ENCODE data around the gene ANKS1A.

ANKS1A gene

DNA sequence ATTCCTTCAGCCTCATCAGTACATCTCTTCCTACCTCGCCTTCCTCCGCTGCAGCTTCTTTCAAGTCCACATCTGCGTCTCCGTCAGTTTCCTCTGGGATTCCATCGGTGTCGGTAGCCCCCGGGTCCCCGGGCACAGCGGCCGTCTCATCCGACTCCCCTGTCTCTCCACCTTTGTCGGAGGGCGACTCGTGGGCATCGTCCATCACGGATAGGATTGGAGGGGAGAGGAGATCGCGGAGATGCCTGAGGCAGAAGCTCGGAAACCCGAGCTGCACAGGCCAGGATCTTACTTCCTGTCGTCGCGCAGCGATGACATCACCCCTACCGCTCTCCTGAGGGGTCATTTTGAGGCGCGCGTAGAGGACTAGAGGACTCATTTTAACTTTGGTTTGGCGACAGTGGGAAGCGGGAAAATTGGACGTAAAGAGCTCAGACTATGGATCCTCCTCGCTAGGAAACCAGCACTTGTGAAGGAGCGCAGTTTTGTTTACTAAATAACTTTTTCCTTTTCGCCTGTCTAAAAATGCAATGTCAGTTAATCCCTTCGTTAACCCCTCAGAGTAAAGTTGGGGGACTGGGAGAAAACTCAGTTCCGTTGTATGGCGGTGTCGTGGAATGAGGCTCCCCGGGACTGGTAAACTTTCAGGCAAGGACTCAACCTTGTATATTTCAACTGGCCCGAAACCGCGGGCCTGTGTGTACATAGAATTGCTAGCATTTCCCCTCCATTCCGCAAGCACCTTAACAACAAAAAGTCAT, 1.1 kb upstream of the ANKS1A start, which contains the start of gene TAF11 (continued):
- TF ChIP-seq, protein P1, sequence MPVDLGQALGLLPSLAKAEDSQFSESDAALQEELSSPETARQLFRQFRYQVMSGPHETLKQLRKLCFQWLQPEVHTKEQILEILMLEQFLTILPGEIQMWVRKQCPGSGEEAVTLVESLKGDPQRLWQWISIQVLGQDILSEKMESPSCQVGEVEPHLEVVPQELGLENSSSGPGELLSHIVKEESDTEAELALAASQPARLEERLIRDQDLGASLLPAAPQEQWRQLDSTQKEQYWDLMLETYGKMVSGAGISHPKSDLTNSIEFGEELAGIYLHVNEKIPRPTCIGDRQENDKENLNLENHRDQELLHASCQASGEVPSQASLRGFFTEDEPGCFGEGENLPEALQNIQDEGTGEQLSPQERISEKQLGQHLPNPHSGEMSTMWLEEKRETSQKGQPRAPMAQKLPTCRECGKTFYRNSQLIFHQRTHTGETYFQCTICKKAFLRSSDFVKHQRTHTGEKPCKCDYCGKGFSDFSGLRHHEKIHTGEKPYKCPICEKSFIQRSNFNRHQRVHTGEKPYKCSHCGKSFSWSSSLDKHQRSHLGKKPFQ (tag by site-specific recombination; IDR thresholded peaks at IDR 0.05), result no peak; the same call in 1 of the 2 replicates
- TF ChIP-seq ZNF768 (tag by site-specific recombination; IDR thresholded peaks at IDR 0.05) (no peak), YY2 (tag by site-specific recombination; IDR thresholded peaks at IDR 0.05) (peak; percentile 52; the same call in 1 of the 2 replicates), ZNF785 (tag by site-specific recombination; IDR thresholded peaks at IDR 0.05) (no peak), SETDB1 (IDR thresholded peaks at IDR 0.05; ENCODE audit: insufficient read length, low read length) (no peak), GLI4 (tag by site-specific recombination; IDR thresholded peaks at IDR 0.05) (no peak; the same call in 1 of the 2 replicates), ZNF404 (tag by site-specific recombination; IDR thresholded peaks at IDR 0.05) (no peak), ZNF670 (tag by site-specific recombination; IDR thresholded peaks at IDR 0.05; ENCODE audit: low read depth) (no peak), ZNF335 (tag by site-specific recombination; conservative IDR thresholded peaks at IDR 0.05) (peak; percentile 88), ZNF366 (tag by site-specific recombination; conservative IDR thresholded peaks at IDR 0.05) (peak; percentile 58), EGR2 (tag by site-specific recombination; IDR thresholded peaks at IDR 0.05; ENCODE audit: low read depth) (no peak), ZNF596 (tag by site-specific recombination; IDR thresholded peaks at IDR 0.05) (no peak), TCF7L2 (IDR thresholded peaks at IDR 0.05; ENCODE audit: borderline replicate concordance, low read depth, low read length) (no peak), ZNF248 (tag by site-specific recombination; IDR thresholded peaks at IDR 0.05) (no peak), RBAK (tag by site-specific recombination; IDR thresholded peaks at IDR 0.05) (no peak), ZNF19 (tag by site-specific recombination; IDR thresholded peaks at IDR 0.05; ENCODE audit: low read depth) (no peak), ZNF394 (tag by site-specific recombination; IDR thresholded peaks at IDR 0.05; ENCODE audit: borderline replicate concordance) (peak; percentile 79; the same call in 1 of the 2 replicates)
- TF ChIP-seq, protein P2, sequence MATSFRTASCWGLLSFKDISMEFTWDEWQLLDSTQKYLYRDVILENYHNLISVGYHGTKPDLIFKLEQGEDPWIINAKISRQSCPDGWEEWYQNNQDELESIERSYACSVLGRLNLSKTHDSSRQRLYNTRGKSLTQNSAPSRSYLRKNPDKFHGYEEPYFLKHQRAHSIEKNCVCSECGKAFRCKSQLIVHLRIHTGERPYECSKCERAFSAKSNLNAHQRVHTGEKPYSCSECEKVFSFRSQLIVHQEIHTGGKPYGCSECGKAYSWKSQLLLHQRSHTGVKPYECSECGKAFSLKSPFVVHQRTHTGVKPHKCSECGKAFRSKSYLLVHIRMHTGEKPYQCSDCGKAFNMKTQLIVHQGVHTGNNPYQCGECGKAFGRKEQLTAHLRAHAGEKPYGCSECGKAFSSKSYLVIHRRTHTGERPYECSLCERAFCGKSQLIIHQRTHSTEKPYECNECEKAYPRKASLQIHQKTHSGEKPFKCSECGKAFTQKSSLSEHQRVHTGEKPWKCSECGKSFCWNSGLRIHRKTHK (tag by site-specific recombination; IDR thresholded peaks at IDR 0.05), result no peak
- TF ChIP-seq, protein P3, sequence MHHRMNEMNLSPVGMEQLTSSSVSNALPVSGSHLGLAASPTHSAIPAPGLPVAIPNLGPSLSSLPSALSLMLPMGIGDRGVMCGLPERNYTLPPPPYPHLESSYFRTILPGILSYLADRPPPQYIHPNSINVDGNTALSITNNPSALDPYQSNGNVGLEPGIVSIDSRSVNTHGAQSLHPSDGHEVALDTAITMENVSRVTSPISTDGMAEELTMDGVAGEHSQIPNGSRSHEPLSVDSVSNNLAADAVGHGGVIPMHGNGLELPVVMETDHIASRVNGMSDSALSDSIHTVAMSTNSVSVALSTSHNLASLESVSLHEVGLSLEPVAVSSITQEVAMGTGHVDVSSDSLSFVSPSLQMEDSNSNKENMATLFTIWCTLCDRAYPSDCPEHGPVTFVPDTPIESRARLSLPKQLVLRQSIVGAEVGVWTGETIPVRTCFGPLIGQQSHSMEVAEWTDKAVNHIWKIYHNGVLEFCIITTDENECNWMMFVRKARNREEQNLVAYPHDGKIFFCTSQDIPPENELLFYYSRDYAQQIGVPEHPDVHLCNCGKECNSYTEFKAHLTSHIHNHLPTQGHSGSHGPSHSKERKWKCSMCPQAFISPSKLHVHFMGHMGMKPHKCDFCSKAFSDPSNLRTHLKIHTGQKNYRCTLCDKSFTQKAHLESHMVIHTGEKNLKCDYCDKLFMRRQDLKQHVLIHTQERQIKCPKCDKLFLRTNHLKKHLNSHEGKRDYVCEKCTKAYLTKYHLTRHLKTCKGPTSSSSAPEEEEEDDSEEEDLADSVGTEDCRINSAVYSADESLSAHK (tag by site-specific recombination; IDR thresholded peaks at IDR 0.05), result no peak
- TF ChIP-seq, protein P4, sequence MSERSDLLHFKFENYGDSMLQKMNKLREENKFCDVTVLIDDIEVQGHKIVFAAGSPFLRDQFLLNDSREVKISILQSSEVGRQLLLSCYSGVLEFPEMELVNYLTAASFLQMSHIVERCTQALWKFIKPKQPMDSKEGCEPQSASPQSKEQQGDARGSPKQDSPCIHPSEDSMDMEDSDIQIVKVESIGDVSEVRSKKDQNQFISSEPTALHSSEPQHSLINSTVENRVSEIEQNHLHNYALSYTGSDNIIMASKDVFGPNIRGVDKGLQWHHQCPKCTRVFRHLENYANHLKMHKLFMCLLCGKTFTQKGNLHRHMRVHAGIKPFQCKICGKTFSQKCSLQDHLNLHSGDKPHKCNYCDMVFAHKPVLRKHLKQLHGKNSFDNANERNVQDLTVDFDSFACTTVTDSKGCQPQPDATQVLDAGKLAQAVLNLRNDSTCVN (tag by site-specific recombination; optimal IDR thresholded peaks at IDR 0.05), result peak; percentile 55
- TF ChIP-seq, protein P5, sequence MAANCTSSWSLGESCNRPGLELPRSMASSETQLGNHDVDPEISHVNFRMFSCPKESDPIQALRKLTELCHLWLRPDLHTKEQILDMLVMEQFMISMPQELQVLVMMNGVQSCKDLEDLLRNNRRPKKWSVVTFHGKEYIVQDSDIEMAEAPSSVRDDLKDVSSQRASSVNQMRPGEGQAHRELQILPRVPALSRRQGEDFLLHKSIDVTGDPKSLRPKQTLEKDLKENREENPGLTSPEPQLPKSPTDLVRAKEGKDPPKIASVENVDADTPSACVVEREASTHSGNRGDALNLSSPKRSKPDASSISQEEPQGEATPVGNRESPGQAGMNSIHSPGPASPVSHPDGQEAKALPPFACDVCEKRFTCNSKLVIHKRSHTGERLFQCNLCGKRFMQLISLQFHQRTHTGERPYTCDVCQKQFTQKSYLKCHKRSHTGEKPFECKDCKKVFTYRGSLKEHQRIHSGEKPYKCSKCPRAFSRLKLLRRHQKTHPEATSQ (tag by site-specific recombination; IDR thresholded peaks at IDR 0.05), result no peak
- TF ChIP-seq, protein P6, sequence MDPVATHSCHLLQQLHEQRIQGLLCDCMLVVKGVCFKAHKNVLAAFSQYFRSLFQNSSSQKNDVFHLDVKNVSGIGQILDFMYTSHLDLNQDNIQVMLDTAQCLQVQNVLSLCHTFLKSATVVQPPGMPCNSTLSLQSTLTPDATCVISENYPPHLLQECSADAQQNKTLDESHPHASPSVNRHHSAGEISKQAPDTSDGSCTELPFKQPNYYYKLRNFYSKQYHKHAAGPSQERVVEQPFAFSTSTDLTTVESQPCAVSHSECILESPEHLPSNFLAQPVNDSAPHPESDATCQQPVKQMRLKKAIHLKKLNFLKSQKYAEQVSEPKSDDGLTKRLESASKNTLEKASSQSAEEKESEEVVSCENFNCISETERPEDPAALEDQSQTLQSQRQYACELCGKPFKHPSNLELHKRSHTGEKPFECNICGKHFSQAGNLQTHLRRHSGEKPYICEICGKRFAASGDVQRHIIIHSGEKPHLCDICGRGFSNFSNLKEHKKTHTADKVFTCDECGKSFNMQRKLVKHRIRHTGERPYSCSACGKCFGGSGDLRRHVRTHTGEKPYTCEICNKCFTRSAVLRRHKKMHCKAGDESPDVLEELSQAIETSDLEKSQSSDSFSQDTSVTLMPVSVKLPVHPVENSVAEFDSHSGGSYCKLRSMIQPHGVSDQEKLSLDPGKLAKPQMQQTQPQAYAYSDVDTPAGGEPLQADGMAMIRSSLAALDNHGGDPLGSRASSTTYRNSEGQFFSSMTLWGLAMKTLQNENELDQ (tag by site-specific recombination; IDR thresholded peaks at IDR 0.05; ENCODE audit: low read depth), result no peak
- TF ChIP-seq, protein P7, sequence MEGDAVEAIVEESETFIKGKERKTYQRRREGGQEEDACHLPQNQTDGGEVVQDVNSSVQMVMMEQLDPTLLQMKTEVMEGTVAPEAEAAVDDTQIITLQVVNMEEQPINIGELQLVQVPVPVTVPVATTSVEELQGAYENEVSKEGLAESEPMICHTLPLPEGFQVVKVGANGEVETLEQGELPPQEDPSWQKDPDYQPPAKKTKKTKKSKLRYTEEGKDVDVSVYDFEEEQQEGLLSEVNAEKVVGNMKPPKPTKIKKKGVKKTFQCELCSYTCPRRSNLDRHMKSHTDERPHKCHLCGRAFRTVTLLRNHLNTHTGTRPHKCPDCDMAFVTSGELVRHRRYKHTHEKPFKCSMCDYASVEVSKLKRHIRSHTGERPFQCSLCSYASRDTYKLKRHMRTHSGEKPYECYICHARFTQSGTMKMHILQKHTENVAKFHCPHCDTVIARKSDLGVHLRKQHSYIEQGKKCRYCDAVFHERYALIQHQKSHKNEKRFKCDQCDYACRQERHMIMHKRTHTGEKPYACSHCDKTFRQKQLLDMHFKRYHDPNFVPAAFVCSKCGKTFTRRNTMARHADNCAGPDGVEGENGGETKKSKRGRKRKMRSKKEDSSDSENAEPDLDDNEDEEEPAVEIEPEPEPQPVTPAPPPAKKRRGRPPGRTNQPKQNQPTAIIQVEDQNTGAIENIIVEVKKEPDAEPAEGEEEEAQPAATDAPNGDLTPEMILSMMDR (tag by site-specific recombination; IDR thresholded peaks at IDR 0.05), result no peak
- TF ChIP-seq, protein P8, sequence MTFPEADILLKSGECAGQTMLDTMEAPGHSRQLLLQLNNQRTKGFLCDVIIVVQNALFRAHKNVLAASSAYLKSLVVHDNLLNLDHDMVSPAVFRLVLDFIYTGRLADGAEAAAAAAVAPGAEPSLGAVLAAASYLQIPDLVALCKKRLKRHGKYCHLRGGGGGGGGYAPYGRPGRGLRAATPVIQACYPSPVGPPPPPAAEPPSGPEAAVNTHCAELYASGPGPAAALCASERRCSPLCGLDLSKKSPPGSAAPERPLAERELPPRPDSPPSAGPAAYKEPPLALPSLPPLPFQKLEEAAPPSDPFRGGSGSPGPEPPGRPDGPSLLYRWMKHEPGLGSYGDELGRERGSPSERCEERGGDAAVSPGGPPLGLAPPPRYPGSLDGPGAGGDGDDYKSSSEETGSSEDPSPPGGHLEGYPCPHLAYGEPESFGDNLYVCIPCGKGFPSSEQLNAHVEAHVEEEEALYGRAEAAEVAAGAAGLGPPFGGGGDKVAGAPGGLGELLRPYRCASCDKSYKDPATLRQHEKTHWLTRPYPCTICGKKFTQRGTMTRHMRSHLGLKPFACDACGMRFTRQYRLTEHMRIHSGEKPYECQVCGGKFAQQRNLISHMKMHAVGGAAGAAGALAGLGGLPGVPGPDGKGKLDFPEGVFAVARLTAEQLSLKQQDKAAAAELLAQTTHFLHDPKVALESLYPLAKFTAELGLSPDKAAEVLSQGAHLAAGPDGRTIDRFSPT (tag by site-specific recombination; IDR thresholded peaks at IDR 0.05), result no peak

Measured in HEK293 (cell line).